Stimulated activated CD8-positive, alpha-beta memory T cell treated with anti-CD3 and anti-CD28 coated beads, Interleukin-12 subunit alpha, Interleukin-12 subunit beta, amount 100 ng/mL, for 24 hours (primary cell): ENCODE data around the gene SMCO2.

ENCODE experiments used
- DNase-seq: peaks from one replicate; pipeline ENCODE4 v3.0.0-alpha.2; 2020; ENCODE audit errors: extremely low read depth

The SMCO2 gene

DNA sequence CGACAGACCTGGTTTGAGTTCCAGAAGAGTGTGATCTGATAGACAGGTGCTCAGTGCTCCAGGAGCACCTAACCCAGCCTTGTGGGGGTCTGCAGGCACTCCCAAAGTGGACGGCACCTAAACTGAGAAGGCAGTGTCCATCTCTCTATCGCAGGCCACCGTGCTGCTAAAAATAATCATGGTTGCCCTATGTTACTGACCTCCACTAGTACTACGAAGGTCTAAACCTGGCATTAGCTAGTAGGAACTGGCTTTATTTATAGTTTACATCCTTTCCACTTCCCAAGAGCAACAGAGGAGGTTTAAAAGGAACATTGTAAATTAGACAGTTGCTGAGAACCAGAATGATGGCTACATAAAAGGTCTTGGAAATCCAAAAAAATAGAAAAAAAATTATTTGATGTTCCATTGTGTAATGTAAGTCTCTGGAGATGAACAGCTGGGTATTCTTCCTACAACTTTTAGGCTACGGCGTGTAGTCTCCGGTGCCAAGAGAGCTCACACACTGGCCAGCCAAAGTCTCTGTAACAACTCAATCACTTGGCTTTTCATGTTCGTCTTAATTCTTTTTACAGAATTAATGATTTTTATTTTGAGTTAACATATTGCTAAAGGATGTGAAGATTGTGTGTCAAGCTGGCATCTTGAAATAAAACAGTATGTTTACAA lies 104.8 kb downstream of the SMCO2 start:
- no peak for DNase-seq
